Choroid plexus epithelial cell (primary cell): ENCODE results near the gene CEACAM19.

Experiments used
- DNase-seq: peaks from one replicate; pipeline ENCODE4 v3.0.0-alpha.2; 2010; ENCODE audit warnings: low read depth
- H3K4me3 ChIP-seq: 2 replicates; pipeline ENCODE4 v1.5.1; 2011; ENCODE audit warnings: low read depth, mild to moderate bottlenecking, control low read depth, low read length, moderate library complexity
- CTCF ChIP-seq: conservative IDR thresholded peaks from 2 replicates; pipeline ENCODE4 v1.5.1; 2011; ENCODE audit warnings: low read depth, mild to moderate bottlenecking, control low read depth, inconsistent platforms, low read length, moderate library complexity

CEACAM19 gene

GRCh38 chr19:44697670-44698034 lies 26.4 kb downstream of the CEACAM19 start:
- no peak for DNase-seq
- no peak for TF ChIP-seq CTCF
- H3K4me3 ChIP-seq: no peak overlapping the region

GRCh38 chr19:44698492-44699201 lies 27.4 kb downstream of the CEACAM19 start, which contains the start of gene CEACAM16:
CEACAM16 (plus strand) TSS chr19:44699151; CDS start chr19:44701457, 2,306 bp downstream.
- no peak within 1 kb of the TSS for H3K4me3 ChIP-seq
- no peak for DNase-seq
- no peak for TF ChIP-seq CTCF

- no peak overlapping the region for H3K4me3 ChIP-seq
- DNase-seq: no peak
- no peak for TF ChIP-seq CTCF
Observed at GRCh38 chr19:44700547-44700946, 29.3 kb downstream of the CEACAM19 start.

- TF ChIP-seq CTCF: no peak
- no peak overlapping the region for H3K4me3 ChIP-seq
- no peak for DNase-seq
Observed at GRCh38 chr19:44701228-44701627, 29.9 kb downstream of the CEACAM19 start.

- DNase-seq: no peak
- no peak for TF ChIP-seq CTCF
Observed at GRCh38 chr19:44702551-44703176, 31.4 kb downstream of the CEACAM19 start.

GRCh38 chr19:44703336-44704078 lies 32.2 kb downstream of the CEACAM19 start:
- H3K4me3 ChIP-seq: no peak overlapping the region
- TF ChIP-seq CTCF: no peak
- DNase-seq: no peak

More at GRCh38 chr19:44702551-44703176, 31.4 kb downstream of the CEACAM19 start:
- no peak overlapping the region for H3K4me3 ChIP-seq
